COR-L47 (cell line): ENCODE results near the gene MTOR.

ENCODE experiments used
- DNase-seq: peaks from one replicate; lab custom pipeline; 2025; lab: John Stamatoyannopoulos, UW

MTOR gene

DNA sequence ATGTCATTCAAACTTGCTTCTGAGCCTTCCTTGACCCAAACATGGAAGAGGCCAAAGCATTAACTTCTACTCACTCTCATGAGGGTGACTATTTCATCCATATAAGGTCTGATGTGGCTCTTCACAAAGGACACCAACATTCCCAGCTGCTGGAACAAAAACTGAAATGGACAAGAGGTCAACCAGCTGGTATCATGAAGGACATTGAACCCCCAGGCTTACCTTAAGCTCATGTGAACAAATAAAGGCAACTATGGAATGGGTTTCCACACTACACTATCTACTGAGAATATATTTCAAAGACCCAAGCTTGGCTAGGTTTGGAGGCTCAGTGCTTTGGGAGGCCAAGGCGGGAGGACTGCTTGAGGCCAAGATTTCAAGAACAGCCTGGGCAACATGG is 46.3 kb downstream of the MTOR start:
- DNase-seq: no peak

DNA sequence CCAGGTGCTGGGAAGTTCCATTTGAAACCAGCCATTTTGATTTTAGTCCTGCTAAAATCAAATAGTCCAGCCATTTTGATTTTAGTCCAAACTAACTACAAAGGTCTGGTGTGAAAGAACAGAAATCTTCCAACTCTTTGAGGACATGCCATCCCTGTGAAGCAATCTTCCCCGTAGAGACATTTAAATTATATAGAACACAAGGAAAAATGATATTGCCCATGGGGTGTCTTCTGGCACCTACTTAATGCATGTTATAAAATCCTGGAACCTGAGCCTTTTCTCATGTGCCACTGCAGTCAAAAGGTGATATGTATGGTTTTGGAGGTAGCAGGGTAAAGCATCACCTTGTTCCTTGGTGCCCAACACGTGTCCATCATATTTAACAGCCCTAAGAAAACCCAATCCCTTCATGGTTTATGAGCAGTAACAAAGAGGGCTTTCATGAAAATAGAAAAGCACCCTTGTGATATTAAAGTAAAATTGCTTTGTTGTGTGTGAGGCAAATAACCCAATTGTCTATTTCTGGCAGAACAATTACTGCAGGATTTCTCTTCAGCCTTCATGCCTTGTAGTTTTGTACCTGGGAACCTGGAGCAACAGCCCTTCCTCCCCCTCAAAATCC is 46.9 kb downstream of the MTOR start:
- no peak for DNase-seq

- DNase-seq: peak; percentile 67
These were observed 47.5 kb downstream of the MTOR start for GRCh38 chr1:11214698-11215380.

DNA sequence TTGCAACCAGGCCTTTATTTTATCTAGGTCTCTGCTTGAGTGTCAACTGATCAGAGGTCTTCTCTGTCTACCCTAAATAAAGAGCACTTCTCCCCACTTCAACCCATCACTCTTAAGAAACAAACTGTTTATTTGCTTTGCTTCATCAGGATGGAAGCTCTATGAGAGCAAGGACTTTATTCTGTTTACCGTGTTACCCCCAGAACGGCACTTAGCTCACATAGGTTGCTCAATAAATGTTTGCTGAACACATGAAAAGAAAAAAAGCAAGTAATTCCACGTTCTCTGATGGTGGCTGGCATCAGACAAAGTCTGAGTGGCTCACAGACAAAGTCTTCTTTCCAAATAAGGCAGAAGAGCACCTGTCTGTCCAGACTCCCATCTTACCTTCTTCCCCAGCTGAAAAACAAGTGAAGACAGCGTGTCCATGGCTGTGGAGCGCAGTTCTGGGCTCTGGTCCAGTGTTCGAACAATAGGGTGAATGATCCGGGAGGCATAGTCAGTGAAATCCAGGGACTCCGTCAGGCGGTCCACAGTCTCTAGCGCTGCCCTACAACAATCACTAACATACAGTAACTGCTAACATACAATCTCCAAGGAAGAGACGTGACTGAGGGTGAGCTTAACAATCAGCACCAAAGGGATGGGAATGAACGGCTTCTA is 50.3 kb downstream of the MTOR start:
- peak; percentile 2 for DNase-seq

- no peak for DNase-seq
These were observed 50.9 kb downstream of the MTOR start for GRCh38 chr1:11211461-11211860.

- no peak for DNase-seq
These were observed 54.3 kb downstream of the MTOR start for GRCh38 chr1:11207898-11208611.

GRCh38 chr1:11204396-11205190 is 57.8 kb downstream of the MTOR start:
- no peak for DNase-seq

DNA sequence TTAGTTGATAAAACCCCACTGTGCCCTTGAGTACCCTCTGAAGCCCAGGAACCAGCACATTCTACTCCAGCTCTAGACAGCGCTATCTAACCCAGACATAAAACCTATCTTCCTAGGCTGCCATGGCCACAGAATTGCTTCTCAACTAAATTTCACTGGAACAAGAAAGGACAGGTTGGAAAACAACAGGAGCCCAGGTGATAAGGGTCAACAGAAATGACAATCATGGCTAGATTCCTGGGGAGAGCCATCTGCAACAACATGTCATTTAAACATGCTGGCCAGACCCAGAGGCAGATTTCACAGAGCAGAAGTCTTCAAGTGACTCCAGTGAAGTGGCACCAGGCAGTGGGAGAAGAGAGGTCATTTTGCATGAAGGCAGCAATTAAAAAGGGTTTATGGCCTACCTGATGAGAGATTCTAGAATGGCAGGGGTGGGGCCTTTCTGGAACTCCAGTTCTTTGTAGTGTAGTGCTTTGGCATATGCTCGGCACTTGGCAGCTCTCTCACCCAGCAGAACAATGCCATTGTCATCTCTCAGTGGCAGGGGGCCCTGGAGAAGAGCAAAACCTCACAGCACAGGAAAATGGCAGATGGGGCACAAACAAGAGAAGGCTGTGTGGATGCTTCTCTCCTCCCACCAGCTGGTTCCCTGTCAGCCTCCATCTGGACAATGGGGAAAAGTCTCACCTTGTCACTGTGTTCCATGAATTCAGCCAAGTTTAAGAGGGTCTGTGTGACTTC is 63.3 kb downstream of the MTOR start:
- peak; percentile 88 for DNase-seq

- no peak for DNase-seq
These were observed 64.1 kb downstream of the MTOR start for GRCh38 chr1:11198257-11198656.

GRCh38 chr1:11197359-11197758 is 65.0 kb downstream of the MTOR start:
- DNase-seq: no peak

DNA sequence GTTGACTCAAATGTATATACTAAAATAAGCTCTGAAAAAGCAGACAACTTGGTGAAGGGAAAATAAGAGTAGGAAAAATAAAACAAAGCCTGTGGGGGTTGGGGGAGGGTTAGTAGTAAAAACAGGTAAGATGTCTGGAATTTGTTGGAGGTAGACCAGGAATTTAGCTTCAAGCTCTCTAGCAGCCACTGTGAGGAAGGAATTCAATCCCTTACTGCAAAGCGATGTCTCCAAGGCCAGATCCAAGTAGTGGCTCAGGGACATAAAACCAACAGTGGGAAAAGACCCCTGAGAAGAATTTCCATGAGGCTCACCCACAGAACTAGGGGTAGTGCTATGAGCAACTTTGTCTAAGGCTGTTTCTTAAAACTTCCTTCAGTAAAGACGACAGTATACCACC is 65.4 kb downstream of the MTOR start:
- no peak for DNase-seq

DNA sequence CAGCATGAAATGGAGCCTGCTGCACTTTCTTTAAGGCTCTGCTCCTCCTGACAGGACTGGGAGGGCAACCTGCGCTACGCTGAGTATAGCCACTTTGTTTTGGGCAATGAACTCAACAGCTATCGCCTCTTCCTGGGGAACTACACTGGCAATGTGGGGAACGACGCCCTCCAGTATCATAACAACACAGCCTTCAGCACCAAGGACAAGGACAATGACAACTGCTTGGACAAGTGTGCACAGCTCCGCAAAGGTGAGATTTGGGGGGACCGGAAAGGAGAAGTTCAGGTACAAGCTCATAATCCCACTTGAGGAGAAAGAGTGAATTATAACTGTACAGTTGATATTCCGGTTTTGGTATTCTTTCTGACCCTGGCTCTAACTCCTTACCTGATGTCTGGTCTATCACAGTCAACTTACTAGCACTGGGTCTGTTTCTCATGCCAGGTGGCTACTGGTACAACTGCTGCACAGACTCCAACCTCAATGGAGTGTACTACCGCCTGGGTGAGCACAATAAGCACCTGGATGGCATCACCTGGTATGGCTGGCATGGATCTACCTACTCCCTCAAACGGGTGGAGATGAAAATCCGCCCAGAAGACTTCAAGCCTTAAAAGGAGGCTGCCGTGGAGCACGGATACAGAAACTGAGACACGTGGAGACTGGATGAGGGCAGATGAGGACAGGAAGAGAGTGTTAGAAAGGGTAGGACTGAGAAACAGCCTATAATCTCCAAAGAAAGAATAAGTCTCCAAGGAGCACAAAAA is 67.8 kb downstream of the MTOR start:
- DNase-seq: no peak

GRCh38 chr1:11193376-11193775 is 69.0 kb downstream of the MTOR start:
- no peak for DNase-seq

DNA sequence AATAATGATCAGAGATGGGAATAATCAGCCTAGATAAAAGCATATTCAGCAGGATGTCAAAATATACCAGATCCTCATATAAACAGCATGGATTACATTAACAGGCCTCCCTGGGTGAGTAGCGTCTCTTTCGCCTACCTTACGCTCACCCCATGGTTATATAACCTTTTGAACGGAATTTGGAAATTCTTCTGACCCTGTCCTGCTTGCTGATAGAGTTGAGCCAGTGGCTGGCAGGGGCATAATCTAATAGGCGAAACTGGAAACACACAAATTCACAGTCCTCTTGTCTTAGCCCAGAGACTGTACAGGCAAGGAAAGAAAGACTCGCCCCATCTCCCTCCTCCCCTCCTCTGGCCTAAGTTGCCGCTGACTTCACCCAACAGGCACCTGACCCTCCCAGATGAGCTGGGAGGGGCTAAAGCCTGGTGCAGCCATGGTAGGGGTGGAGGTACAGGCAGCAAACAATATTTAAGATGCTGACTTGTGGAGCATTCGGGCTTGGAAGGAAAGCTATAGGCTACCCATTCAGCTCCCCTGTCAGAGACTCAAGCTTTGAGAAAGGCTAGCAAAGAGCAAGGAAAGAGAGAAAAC is 73.4 kb downstream of the MTOR start, which contains the start of gene ANGPTL7:
ANGPTL7 (plus strand) TSS at position 498 of the 594 bp plus-strand sequence. CDS start 225 bp downstream, outside the sequence.
- DNase-seq: no peak

- no peak for DNase-seq
These were observed 74.0 kb downstream of the MTOR start for GRCh38 chr1:11188381-11188780.

DNA sequence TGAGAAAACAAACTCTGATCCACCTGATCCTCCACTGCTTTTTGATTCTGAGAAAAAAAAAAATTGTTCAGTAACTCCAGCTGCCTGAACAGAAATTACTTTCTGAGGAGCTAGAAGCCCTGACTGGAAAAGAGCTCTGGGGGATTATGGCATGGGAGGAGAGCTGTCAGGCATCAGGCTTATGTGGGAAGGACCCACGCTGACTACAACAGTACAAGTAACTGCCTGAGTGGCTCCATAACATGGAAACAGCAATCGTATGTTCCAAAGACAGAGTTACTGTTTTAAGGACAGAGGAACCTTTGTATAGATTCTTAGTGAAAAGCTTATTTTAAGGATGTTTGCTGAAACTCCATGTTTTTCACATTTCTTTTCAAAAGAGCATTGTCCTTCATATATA is 74.4 kb downstream of the MTOR start:
- DNase-seq: no peak

DNA sequence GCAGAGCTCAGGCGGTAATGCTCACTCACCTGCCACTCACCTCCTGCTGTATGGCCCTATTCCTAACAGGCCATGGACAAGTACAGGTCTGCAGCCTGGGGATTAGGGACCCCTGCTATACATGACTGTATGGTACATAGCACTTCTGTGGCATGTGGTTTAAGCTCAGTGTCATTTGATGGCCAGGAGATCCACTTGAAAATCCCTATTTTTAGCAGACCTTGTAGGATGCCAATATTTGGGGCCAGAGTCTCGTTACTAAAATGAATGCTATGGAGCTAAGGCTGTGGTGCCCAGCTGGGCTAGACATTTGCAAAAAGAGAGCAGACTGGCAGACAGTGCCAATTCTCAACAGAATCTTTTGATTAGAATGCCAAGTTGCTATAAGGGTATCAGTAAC is 74.9 kb downstream of the MTOR start:
- no peak for DNase-seq

GRCh38 chr1:11187000-11187399 is 75.4 kb downstream of the MTOR start:
- no peak for DNase-seq

GRCh38 chr1:11184973-11185372 is 77.4 kb downstream of the MTOR start:
- no peak for DNase-seq

DNA sequence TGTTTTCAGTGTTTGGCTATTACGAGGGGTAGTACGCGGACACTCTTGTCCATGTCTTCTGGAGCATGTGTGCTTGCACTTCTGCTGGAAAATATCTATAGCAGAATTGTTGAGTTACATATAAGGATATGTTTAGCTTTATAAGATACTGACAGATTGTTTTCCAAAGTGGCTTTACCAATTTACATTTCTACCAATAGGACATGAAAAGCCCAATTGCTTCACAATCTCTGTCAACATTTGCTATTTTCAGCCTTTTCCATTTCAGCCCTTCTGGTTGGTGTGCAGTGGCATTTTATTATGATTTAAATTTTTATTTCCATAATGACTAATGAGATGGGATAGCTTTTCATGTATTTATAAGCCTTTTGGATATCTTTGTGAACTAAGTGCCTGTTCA is 79.5 kb downstream of the MTOR start:
- DNase-seq: no peak
